CD14-positive monocyte (primary cell): ENCODE results near the gene PPFIA4. TPM values are rescaled to one million over a fixed set of nuclear protein-coding genes. Genes with fewer than 3 reads are reported as not detected.

Experiments
- DNase-seq, 3 donors: peaks; one replicate each; pipeline ENCODE4 v3.0.0-alpha.2; 2011 to 2022
- H2AFZ ChIP-seq: 2 replicates; pipeline ENCODE4 v1.6.0; 2012; ENCODE audit warnings: mild to moderate bottlenecking, low read depth, low read length, inconsistent platforms; ENCODE audit not compliant: insufficient read depth, poor library complexity, severe bottlenecking
- H3K27ac ChIP-seq, 2 donors: 1 replicate in 1 of 2; 2 replicates in 1 of 2; pipeline ENCODE4 v1.5.1; 2012 to 2013; ENCODE audit warnings: low read length in 2 of 2, control low read depth in 1 of 2, inconsistent platforms in 1 of 2, low read depth in 1 of 2, mild to moderate bottlenecking in 1 of 2
- H3K27me3 ChIP-seq, 2 donors: one replicate each; pipeline versions ENCODE4 v1.6.0 to v1.6.1; 2011 to 2013; ENCODE audit warnings: low read length in 2 of 2; ENCODE audit not compliant: control insufficient read depth in 2 of 2, insufficient read depth in 2 of 2
- H3K36me3 ChIP-seq, 2 donors: replicated peaks in 1 of 2; 1 replicate in 1 of 2; 2 replicates in 1 of 2; pipeline versions ENCODE4 v1.5.1 to v1.6.1; 2012 to 2013; ENCODE audit warnings: low read length in 2 of 2, control low read depth in 1 of 2, inconsistent platforms in 1 of 2, mild to moderate bottlenecking in 1 of 2; ENCODE audit not compliant: insufficient read depth in 2 of 2, control insufficient read depth in 1 of 2
- H3K4me1 ChIP-seq, 2 donors: 1 replicate in 1 of 2; 2 replicates in 1 of 2; pipeline versions ENCODE4 v1.5.1 to v1.6.1; 2012 to 2013; ENCODE audit warnings: low read length in 2 of 2, control low read depth in 1 of 2, inconsistent platforms in 1 of 2, mild to moderate bottlenecking in 1 of 2, moderate library complexity in 1 of 2; ENCODE audit not compliant: insufficient read depth in 2 of 2, control insufficient read depth in 1 of 2
- H3K4me2 ChIP-seq: replicated peaks from 2 replicates; pipeline ENCODE3; 2012; ENCODE audit warnings: low read length, moderate library complexity, mild to moderate bottlenecking; ENCODE audit not compliant: poor library complexity, severe bottlenecking; ENCODE audit errors: extremely low read depth
- H3K4me3 ChIP-seq, 3 experiments: fragments of 200-600 bp in 1 of 3; sonication (generic) in 1 of 3; replicated peaks in 1 of 3; 1 replicate in 2 of 3; 2 replicates in 1 of 3; pipeline ENCODE4 v1.5.1; 2011 to 2013; ENCODE audit warnings: low read length in 3 of 3, mild to moderate bottlenecking in 3 of 3, control low read depth in 2 of 3, low read depth in 2 of 3, inconsistent platforms in 1 of 3, moderate library complexity in 1 of 3
- H3K79me2 ChIP-seq: 2 replicates; pipeline ENCODE4 v1.6.0; 2012; ENCODE audit warnings: mild to moderate bottlenecking, control low read depth, inconsistent platforms, low read length, moderate library complexity; ENCODE audit not compliant: insufficient read depth
- H3K9ac ChIP-seq: 2 replicates; pipeline ENCODE4 v1.6.0; 2017; ENCODE audit warnings: low read length, mild to moderate bottlenecking; ENCODE audit not compliant: insufficient read depth, poor library complexity, severe bottlenecking
- H3K9me3 ChIP-seq, 2 donors: replicated peaks in 1 of 2; 1 replicate in 1 of 2; 2 replicates in 1 of 2; pipeline versions ENCODE4 v1.5.1 to v1.6.1; 2012 to 2013; ENCODE audit warnings: low read length in 2 of 2, control low read depth in 1 of 2; ENCODE audit not compliant: control insufficient read depth in 1 of 2, insufficient read depth in 1 of 2
- H4K20me1 ChIP-seq: 2 replicates; pipeline ENCODE4 v1.6.0; 2012; ENCODE audit warnings: mild to moderate bottlenecking, low read length, control low read depth, moderate library complexity; ENCODE audit not compliant: insufficient read depth
- H3K27ac Mint-ChIP-seq, 7 donors: one replicate each; pipeline ENCODE4 v1.8.0; 2020; ENCODE audit warnings: mild to moderate bottlenecking in 7 of 7, mixed read lengths in 7 of 7, moderate library complexity in 6 of 7, inconsistent platforms in 2 of 7
- H3K27me3 Mint-ChIP-seq, 3 donors: one replicate each; pipeline ENCODE4 v1.8.0; 2021 to 2022; ENCODE audit warnings: low read depth in 3 of 3, mild to moderate bottlenecking in 3 of 3, mixed read lengths in 3 of 3, moderate library complexity in 3 of 3, inconsistent platforms in 1 of 3
- H3K36me3 Mint-ChIP-seq, 2 donors: one replicate each; pipeline ENCODE4 v1.8.0; 2020; ENCODE audit warnings: mixed read lengths in 2 of 2, inconsistent platforms in 1 of 2, mild to moderate bottlenecking in 1 of 2
- H3K4me1 Mint-ChIP-seq: one replicate; pipeline ENCODE4 v1.8.0; 2020; ENCODE audit warnings: mild to moderate bottlenecking, mixed read lengths
- H3K4me3 Mint-ChIP-seq, 2 donors: one replicate each; pipeline ENCODE4 v1.8.0; 2020; ENCODE audit warnings: mild to moderate bottlenecking in 2 of 2, mixed read lengths in 2 of 2, moderate library complexity in 1 of 2
- H3K9me3 Mint-ChIP-seq, 7 donors: one replicate each; pipeline ENCODE4 v1.8.0; 2020 to 2022; ENCODE audit warnings: mixed read lengths in 7 of 7, mild to moderate bottlenecking in 6 of 7, moderate library complexity in 6 of 7, inconsistent platforms in 2 of 7
- WGBS: methylation state at CpG from one replicate; pipeline ENCODE4 v1.1.5; 2013; ENCODE audit warnings: missing lambda C conversion rate; ENCODE audit not compliant: insufficient coverage; 5-methylcytosine and 5-hydroxymethylcytosine counted together
- intact Hi-C, 2 donors: fragments of 100-400 bp; cut with micrococcal nuclease; formaldehyde crosslinking; loops; one replicate each; pipeline versions ENCODE4 v1.15.0 to v1.15.1; 2023
- polyA plus RNA-seq, 3 donors: library from polyadenylated mRNA; depleted of rRNA in 1 of 3; unstranded in 2 of 3; stranded (reverse) in 1 of 3; fragments of 300-500 nt in 2 of 3; fragments of >200 nt in 1 of 3; fragmentation: Illumina TruSeq in 2 of 3; gene quantifications; 1 replicate in 2 of 3; 2 replicates in 1 of 3; pipeline ENCODE4 v1.2.3, GENCODE V29; 2012 to 2021
- TF ChIP-seq, protein P1 (sequence below): fragments of 200-600 bp; IDR thresholded peaks from one replicate; pipeline ENCODE4 v1.8.0; 2022; ENCODE audit warnings: antibody characterized with exemption, mild to moderate bottlenecking

PPFIA4 gene
- polyA plus RNA-seq, 3 donors, result 0.52 to 1.0 (median 0.97) TPM

DNA sequence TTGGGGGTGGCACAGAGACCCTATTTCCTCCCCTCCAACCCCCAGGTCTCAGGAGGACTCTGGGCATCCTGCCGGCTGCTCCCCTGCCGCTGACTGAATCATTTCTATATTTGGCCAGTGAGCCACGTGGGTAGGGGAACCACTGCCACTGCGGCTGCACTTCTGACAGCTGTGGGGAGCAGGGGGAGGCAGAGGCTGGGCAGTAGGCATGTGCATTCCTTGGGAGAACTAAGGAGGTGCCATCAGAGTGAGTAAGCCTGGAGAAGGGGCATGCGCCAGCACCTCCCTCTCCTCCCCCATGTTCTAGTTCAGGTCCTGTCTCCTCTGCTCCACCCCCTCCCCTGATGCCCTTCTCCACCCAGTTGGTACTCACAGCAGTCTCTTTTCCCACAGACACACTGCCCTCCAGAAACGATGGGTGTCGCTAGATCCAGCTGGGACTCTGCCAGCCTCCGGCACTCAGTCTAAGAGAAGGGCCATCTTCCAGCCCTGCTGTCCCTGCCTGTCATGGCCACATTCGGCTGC is 12.0 kb downstream of the PPFIA4 start:
- Mint-ChIP-seq H3K36me3 (no peaks in the 10 kb centered on the region), H3K9me3 (no peaks in the 10 kb centered on the region), H3K4me3 (peak overlapping the region in 1 of 2 donors; percentile 51), H3K4me1 (peaks cover 12% of the 10 kb centered on the region), H3K27me3 (peaks cover 3 to 36% (median 16%) of the 10 kb centered on the region in 3 donors), H3K27ac (peak overlapping the region in 1 of 7 donors; percentile 33)
- Histone ChIP-seq H3K27ac (no peak overlapping the region), H3K9ac (no peak overlapping the region), H2AFZ (no peak overlapping the region), H3K79me2 (no peaks in the 10 kb centered on the region), H3K4me1 (no peaks in the 10 kb centered on the region), H3K4me2 (no peak overlapping the region), H3K4me3 (no peak overlapping the region), H3K36me3 (no peaks in the 10 kb centered on the region), H3K9me3 (no peaks in the 10 kb centered on the region), H4K20me1 (no peaks in the 10 kb centered on the region), H3K27me3 (peaks cover 0 to 2% of the 10 kb centered on the region in 2 donors)
- TF ChIP-seq, protein P1, sequence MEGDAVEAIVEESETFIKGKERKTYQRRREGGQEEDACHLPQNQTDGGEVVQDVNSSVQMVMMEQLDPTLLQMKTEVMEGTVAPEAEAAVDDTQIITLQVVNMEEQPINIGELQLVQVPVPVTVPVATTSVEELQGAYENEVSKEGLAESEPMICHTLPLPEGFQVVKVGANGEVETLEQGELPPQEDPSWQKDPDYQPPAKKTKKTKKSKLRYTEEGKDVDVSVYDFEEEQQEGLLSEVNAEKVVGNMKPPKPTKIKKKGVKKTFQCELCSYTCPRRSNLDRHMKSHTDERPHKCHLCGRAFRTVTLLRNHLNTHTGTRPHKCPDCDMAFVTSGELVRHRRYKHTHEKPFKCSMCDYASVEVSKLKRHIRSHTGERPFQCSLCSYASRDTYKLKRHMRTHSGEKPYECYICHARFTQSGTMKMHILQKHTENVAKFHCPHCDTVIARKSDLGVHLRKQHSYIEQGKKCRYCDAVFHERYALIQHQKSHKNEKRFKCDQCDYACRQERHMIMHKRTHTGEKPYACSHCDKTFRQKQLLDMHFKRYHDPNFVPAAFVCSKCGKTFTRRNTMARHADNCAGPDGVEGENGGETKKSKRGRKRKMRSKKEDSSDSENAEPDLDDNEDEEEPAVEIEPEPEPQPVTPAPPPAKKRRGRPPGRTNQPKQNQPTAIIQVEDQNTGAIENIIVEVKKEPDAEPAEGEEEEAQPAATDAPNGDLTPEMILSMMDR, result no peak
- intact Hi-C loops, result loop anchor here (2.0 to 5.0 kb wide), 3 partner anchors 179 to 231 kb away; no protein-coding TSS in a partner anchor
- DNase-seq, result peak in 1 of 3 donors; percentile 25
- 55% methylated on average over 6 of the region's 9 CpGs for WGBS

- H4K20me1 ChIP-seq, result no peaks in the 10 kb centered on the region
- intact Hi-C loops, result loop anchor here (2.0 to 5.0 kb wide), 3 partner anchors 178 to 230 kb away; no protein-coding TSS in a partner anchor
Observed at GRCh38 chr1:203038891-203039608, 12.8 kb downstream of the PPFIA4 start.

More at GRCh38 chr1:203038891-203039608, 12.8 kb downstream of the PPFIA4 start:
- Mint-ChIP-seq H3K4me3 (peak overlapping the region in 1 of 2 donors; percentile 35), H3K9me3 (no peaks in the 10 kb centered on the region), H3K36me3 (no peaks in the 10 kb centered on the region), H3K4me1 (peaks cover 12% of the 10 kb centered on the region), H3K27me3 (peaks cover 3 to 36% (median 17%) of the 10 kb centered on the region in 3 donors), H3K27ac (no peak overlapping the region)
- no peak overlapping the region for H3K27ac ChIP-seq
- no peaks in the 10 kb centered on the region for H3K36me3 ChIP-seq
- no peaks in the 10 kb centered on the region for H3K79me2 ChIP-seq
- H3K4me2 ChIP-seq, result no peak overlapping the region
- TF ChIP-seq, protein P1, result peak; percentile 95
- H3K27me3 ChIP-seq, result peaks cover 0 to 2% of the 10 kb centered on the region in 2 donors
- H3K4me1 ChIP-seq, result no peaks in the 10 kb centered on the region
- H3K9me3 ChIP-seq, result no peaks in the 10 kb centered on the region
- no peak overlapping the region for H2AFZ ChIP-seq
- WGBS, result 72% methylated on average over 17 of the region's 22 CpGs
- no peak overlapping the region for H3K4me3 ChIP-seq
- no peak overlapping the region for H3K9ac ChIP-seq
- peak; percentile 53 to 71 (median 68) for DNase-seq
